Mesendoderm (in vitro differentiated cells): ENCODE measurements around the gene MGAT5B.

Experiments used
- DNase-seq: peaks from one replicate; pipeline ENCODE4 v3.0.0; 2013
- H2AK5ac ChIP-seq: 2 replicates; pipeline ENCODE4 v1.6.1; 2013; ENCODE audit warnings: low read length, inconsistent platforms
- H2BK120ac ChIP-seq: 2 replicates; pipeline ENCODE4 v1.6.1; 2013; ENCODE audit warnings: low read depth, mild to moderate bottlenecking, low read length, moderate library complexity, mixed read lengths
- H2BK15ac ChIP-seq: replicated peaks from 2 replicates; pipeline ENCODE4 v1.6.1; 2013; ENCODE audit warnings: low read depth, mild to moderate bottlenecking, moderate library complexity
- H2BK5ac ChIP-seq: 2 replicates; pipeline ENCODE4 v1.6.1; 2013; ENCODE audit warnings: low read length, inconsistent platforms
- H3K18ac ChIP-seq: 2 replicates; pipeline ENCODE4 v1.6.1; 2013; ENCODE audit warnings: mild to moderate bottlenecking, low read length, mixed read lengths
- H3K23ac ChIP-seq: one replicate; pipeline ENCODE4 v1.6.1; 2013; ENCODE audit warnings: low read length
- H3K27ac ChIP-seq: 2 replicates; pipeline ENCODE4 v1.5.1; 2013; ENCODE audit warnings: low read depth, mild to moderate bottlenecking, inconsistent platforms, low read length, moderate library complexity
- H3K27me3 ChIP-seq: 2 replicates; pipeline ENCODE4 v1.6.1; 2013; ENCODE audit warnings: low read length, control low read depth, mild to moderate bottlenecking, inconsistent platforms; ENCODE audit not compliant: insufficient read depth, poor library complexity
- H3K36me3 ChIP-seq: 2 replicates; pipeline ENCODE4 v1.6.1; 2013; ENCODE audit warnings: low read length, inconsistent platforms; ENCODE audit not compliant: control insufficient read depth, insufficient read depth
- H3K4ac ChIP-seq: one replicate; pipeline ENCODE4 v1.6.1; 2013; ENCODE audit warnings: low read depth, mild to moderate bottlenecking, low read length, moderate library complexity
- H3K4me1 ChIP-seq: 2 replicates; pipeline ENCODE4 v1.6.1; 2013; ENCODE audit warnings: low read depth, low read length, inconsistent platforms; ENCODE audit not compliant: control insufficient read depth
- H3K4me2 ChIP-seq: 2 replicates; pipeline ENCODE4 v1.6.1; 2013; ENCODE audit warnings: low read length
- H3K4me3 ChIP-seq: 2 replicates; pipeline ENCODE4 v1.5.1; 2013; ENCODE audit warnings: mild to moderate bottlenecking, low read length
- H3K56ac ChIP-seq: one replicate; pipeline ENCODE4 v1.6.1; 2013; ENCODE audit warnings: low read length
- H3K79me1 ChIP-seq: 2 replicates; pipeline ENCODE4 v1.6.1; 2013; ENCODE audit warnings: low read length, inconsistent platforms
- H3K79me2 ChIP-seq: 2 replicates; pipeline ENCODE4 v1.6.1; 2013; ENCODE audit warnings: mild to moderate bottlenecking, low read length; ENCODE audit not compliant: control insufficient read depth, insufficient read depth
- H3K9ac ChIP-seq: 2 replicates; pipeline ENCODE4 v1.6.1; 2013; ENCODE audit warnings: low read length, inconsistent platforms
- H4K5ac ChIP-seq: one replicate; pipeline ENCODE4 v1.6.1; 2013; ENCODE audit warnings: low read length
- H4K8ac ChIP-seq: one replicate; pipeline ENCODE4 v1.6.1; 2013; ENCODE audit warnings: low read depth, mild to moderate bottlenecking, control low read depth, low read length, moderate library complexity
- WGBS: extraction: QIAGEN DNeasy Blood & Tissue Kit; methylation state at CpG from one replicate; pipeline ENCODE4 v1.1.7; 2013; ENCODE audit warnings: low lambda C conversion rate, missing lambda C conversion rate; ENCODE audit not compliant: insufficient coverage; ENCODE audit errors: extremely low coverage; 5-methylcytosine and 5-hydroxymethylcytosine counted together

The MGAT5B gene

GRCh38 chr17:76946111-76946771 is 78.0 kb downstream of the MGAT5B start:
- no peak overlapping the region for H3K4me3 ChIP-seq
- no peak overlapping the region for H3K9ac ChIP-seq
- H4K5ac ChIP-seq: no peak overlapping the region
- H3K4me1 ChIP-seq: peaks cover 5% of the 10 kb centered on the region
- no peaks in the 10 kb centered on the region for H3K79me2 ChIP-seq
- H2AK5ac ChIP-seq: no peak overlapping the region
- no peak overlapping the region for H3K56ac ChIP-seq
- H3K18ac ChIP-seq: no peak overlapping the region
- no CpG with 5 or more reads among the region's 18 CpGs for WGBS
- no peak overlapping the region for H3K27ac ChIP-seq
- H3K4me2 ChIP-seq: no peak overlapping the region
- H2BK120ac ChIP-seq: no peak overlapping the region
- no peaks in the 10 kb centered on the region for H3K79me1 ChIP-seq
- H3K4ac ChIP-seq: no peak overlapping the region
- no peaks in the 10 kb centered on the region for H3K27me3 ChIP-seq
- no peaks in the 10 kb centered on the region for H3K36me3 ChIP-seq
- no peak overlapping the region for H4K8ac ChIP-seq
- no peak overlapping the region for H3K23ac ChIP-seq
- H2BK15ac ChIP-seq: no peak overlapping the region
- DNase-seq: no peak
- no peak overlapping the region for H2BK5ac ChIP-seq

GRCh38 chr17:76946772-76947135 is 78.5 kb downstream of the MGAT5B start:
- no peak overlapping the region for H2AK5ac ChIP-seq
- H3K4ac ChIP-seq: no peak overlapping the region
- H3K79me1 ChIP-seq: no peaks in the 10 kb centered on the region
- no peak overlapping the region for H2BK5ac ChIP-seq
- H3K36me3 ChIP-seq: no peaks in the 10 kb centered on the region
- H3K4me1 ChIP-seq: peaks cover 5% of the 10 kb centered on the region
- H3K9ac ChIP-seq: no peak overlapping the region
- no peak overlapping the region for H3K56ac ChIP-seq
- no peak for DNase-seq
- H2BK120ac ChIP-seq: no peak overlapping the region
- no peak overlapping the region for H3K4me2 ChIP-seq
- H4K8ac ChIP-seq: no peak overlapping the region
- WGBS: no CpG with 5 or more reads among the region's 10 CpGs
- no peak overlapping the region for H4K5ac ChIP-seq
- H2BK15ac ChIP-seq: no peak overlapping the region
- H3K4me3 ChIP-seq: no peak overlapping the region
- H3K27me3 ChIP-seq: no peaks in the 10 kb centered on the region
- H3K18ac ChIP-seq: no peak overlapping the region
- no peak overlapping the region for H3K23ac ChIP-seq
- H3K27ac ChIP-seq: no peak overlapping the region
- no peaks in the 10 kb centered on the region for H3K79me2 ChIP-seq

- Histone ChIP-seq H2AK5ac (no peak overlapping the region), H2BK120ac (no peak overlapping the region), H4K5ac (no peak overlapping the region), H3K27me3 (no peaks in the 10 kb centered on the region), H3K79me1 (no peaks in the 10 kb centered on the region), H3K4me1 (peaks cover 5% of the 10 kb centered on the region), H2BK5ac (no peak overlapping the region), H3K56ac (no peak overlapping the region), H3K79me2 (no peaks in the 10 kb centered on the region), H3K18ac (no peak overlapping the region), H3K27ac (no peak overlapping the region), H3K4ac (no peak overlapping the region), H3K4me3 (no peak overlapping the region), H4K8ac (no peak overlapping the region), H3K9ac (no peak overlapping the region), H3K36me3 (no peaks in the 10 kb centered on the region), H3K23ac (no peak overlapping the region), H2BK15ac (no peak overlapping the region), H3K4me2 (no peak overlapping the region)
- WGBS: no CpG with 5 or more reads among the region's 10 CpGs
- DNase-seq: no peak
Observed at GRCh38 chr17:76947309-76947708, 79.1 kb downstream of the MGAT5B start.

- Histone ChIP-seq H3K4ac (no peak overlapping the region), H2AK5ac (no peak overlapping the region), H3K4me2 (no peak overlapping the region), H3K79me1 (no peaks in the 10 kb centered on the region), H4K5ac (no peak overlapping the region), H3K36me3 (no peaks in the 10 kb centered on the region), H3K56ac (no peak overlapping the region), H3K4me3 (no peak overlapping the region), H3K23ac (no peak overlapping the region), H3K27ac (no peak overlapping the region), H2BK15ac (no peak overlapping the region), H2BK120ac (no peak overlapping the region), H3K4me1 (peaks cover 1% of the 10 kb centered on the region), H3K9ac (no peak overlapping the region), H3K79me2 (no peaks in the 10 kb centered on the region), H3K27me3 (no peaks in the 10 kb centered on the region), H3K18ac (no peak overlapping the region), H4K8ac (no peak overlapping the region), H2BK5ac (no peak overlapping the region)
- no peak for DNase-seq
- no CpG with 5 or more reads among the region's 17 CpGs for WGBS
Observed at GRCh38 chr17:76947771-76948170, 79.6 kb downstream of the MGAT5B start.

GRCh38 chr17:76948301-76948700 is 80.1 kb downstream of the MGAT5B start:
- no CpG with 5 or more reads among the region's 10 CpGs for WGBS

GRCh38 chr17:76948726-76949342 is 80.6 kb downstream of the MGAT5B start:
- H3K4ac ChIP-seq: no peak overlapping the region
- DNase-seq: no peak
- no peaks in the 10 kb centered on the region for H3K36me3 ChIP-seq
- no peaks in the 10 kb centered on the region for H3K79me2 ChIP-seq
- no peaks in the 10 kb centered on the region for H3K79me1 ChIP-seq
- no peak overlapping the region for H2AK5ac ChIP-seq
- no peak overlapping the region for H2BK5ac ChIP-seq
- H3K4me1 ChIP-seq: no peaks in the 10 kb centered on the region
- H3K27me3 ChIP-seq: no peaks in the 10 kb centered on the region
- no CpG with 5 or more reads among the region's 27 CpGs for WGBS
- no peak overlapping the region for H3K4me2 ChIP-seq
- no peak overlapping the region for H4K5ac ChIP-seq
- H4K8ac ChIP-seq: no peak overlapping the region
- no peak overlapping the region for H3K27ac ChIP-seq
- H3K18ac ChIP-seq: no peak overlapping the region
- H3K4me3 ChIP-seq: no peak overlapping the region
- H3K9ac ChIP-seq: no peak overlapping the region
- no peak overlapping the region for H3K23ac ChIP-seq
- H2BK15ac ChIP-seq: no peak overlapping the region
- no peak overlapping the region for H2BK120ac ChIP-seq
- H3K56ac ChIP-seq: no peak overlapping the region

More at GRCh38 chr17:76948301-76948700, 80.1 kb downstream of the MGAT5B start:
- Histone ChIP-seq H3K9ac (no peak overlapping the region), H3K4me1 (no peaks in the 10 kb centered on the region), H3K4me3 (no peak overlapping the region), H3K27me3 (no peaks in the 10 kb centered on the region), H3K18ac (no peak overlapping the region), H2BK120ac (no peak overlapping the region), H3K79me1 (no peaks in the 10 kb centered on the region), H3K56ac (no peak overlapping the region), H3K4me2 (no peak overlapping the region), H3K27ac (no peak overlapping the region), H3K4ac (no peak overlapping the region), H4K8ac (no peak overlapping the region), H2AK5ac (no peak overlapping the region), H2BK5ac (no peak overlapping the region), H3K23ac (no peak overlapping the region), H3K36me3 (no peaks in the 10 kb centered on the region), H4K5ac (no peak overlapping the region), H2BK15ac (no peak overlapping the region), H3K79me2 (no peaks in the 10 kb centered on the region)
- DNase-seq: no peak
